ENCODE data around the gene MGARP. TPM values are rescaled to one million over a fixed set of nuclear protein-coding genes. Genes with fewer than 3 reads are reported as not detected.
"Not testable (repeated sequence)": the region's sequence is repeated elsewhere in the genome, so short reads cannot be mapped to it uniquely, and the experiment has no call there.

MGARP gene
- total RNA-seq, result under 1 TPM in 1 of 2 experiments, not detected in 1; 0.26 TPM

DNA sequence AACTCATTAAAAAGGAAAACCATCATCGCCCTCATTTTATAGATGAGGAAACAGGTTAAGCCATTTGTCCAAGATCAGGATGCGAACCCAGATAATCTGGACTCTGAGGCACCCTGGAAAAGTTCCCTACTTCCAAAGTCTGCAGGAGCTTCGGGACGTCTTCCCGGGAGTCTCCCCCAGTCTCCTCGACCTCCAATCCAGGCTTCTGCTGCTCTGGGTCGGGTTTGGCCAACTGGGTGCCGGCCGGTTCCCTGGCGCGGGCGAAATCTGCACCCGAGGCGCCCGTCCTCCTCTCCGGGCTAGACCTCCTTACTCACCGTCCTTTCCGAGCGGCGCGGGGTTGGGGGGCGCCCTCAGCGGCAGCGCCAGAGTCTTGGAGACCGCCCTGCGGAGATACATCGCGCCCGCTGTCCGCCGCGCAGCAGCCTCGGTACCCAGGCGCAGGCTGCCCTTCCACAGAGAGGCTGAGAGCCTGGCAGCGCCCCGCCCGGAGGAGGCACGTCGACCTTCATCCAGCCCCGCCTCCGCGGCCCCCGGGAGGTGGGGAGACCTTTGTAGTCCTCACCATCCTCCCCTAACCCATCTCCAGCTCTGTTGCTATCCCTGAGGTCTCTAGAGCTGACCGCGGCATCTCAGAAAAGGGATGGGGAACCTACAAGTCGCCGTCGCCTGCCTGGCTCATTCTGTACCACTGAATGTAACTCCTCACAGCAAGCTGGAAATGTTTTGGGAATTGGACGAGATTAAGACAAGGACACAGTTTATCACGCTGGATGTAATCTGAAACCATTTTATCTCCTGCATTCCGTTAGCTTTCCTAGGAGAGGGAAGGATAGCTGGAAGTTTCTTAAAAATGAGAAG, at the start of gene MGARP:
MGARP (minus strand) TSS at position 466 of the 861 bp plus-strand sequence; CDS start at position 399, 67 bp downstream.
- CTCF ChIA-PET, result interaction anchor here (1.0 to 1.2 kb wide), 2 partner anchors 14 to 52 kb away, joined by 3 to 4 read pairs; no protein-coding TSS in a partner anchor
- POLR2A ChIA-PET, result no interaction called here
- ATAC-seq, result peak; percentile 76
- Mint-ChIP-seq H3K27me3 (ENCODE audit: low read depth) (peaks cover 45% of the 10 kb centered on the region), H3K27ac (no peak within 1 kb of the TSS), H3K4me1 (ENCODE audit: low read depth) (peaks cover 22% of the 10 kb centered on the region), H3K36me3 (ENCODE audit: low read depth) (no peaks in the 10 kb centered on the region), H3K9me3 (ENCODE audit: insufficient read depth) (no peaks in the 10 kb centered on the region), H3K4me3 (peak within 1 kb of the TSS; percentile 70)
- DNase-seq, result no peak

DNA sequence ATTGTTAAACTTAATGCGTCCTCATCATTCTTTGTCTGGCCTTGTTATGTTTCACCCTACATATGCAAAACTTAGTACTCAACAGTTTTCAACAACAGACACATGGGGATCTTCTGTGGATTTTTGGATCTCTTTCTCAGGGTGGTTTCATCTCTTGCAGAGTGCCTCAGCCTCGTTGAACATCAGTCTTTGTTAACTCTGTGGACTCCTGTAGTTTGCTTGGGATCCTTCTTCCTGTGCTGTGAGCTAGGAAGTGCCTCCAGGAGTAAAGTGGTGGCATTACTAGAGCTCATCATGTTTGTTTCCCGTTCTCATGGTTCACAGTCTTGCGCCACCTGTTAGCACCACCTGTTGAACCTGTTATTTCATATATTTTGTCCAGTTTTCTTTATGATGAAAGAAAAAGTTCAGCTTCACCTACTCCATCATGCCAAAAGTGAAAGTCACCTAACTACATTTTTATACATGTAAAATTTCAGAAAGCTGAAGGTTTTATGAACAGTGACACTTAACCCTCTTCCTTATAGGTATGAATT, 49.7 kb upstream of the MGARP start:
- peak overlapping the region; percentile 27 for H3K27ac Mint-ChIP-seq
- peaks cover 18% of the 10 kb centered on the region for H3K4me1 Mint-ChIP-seq (ENCODE audit: low read depth)
- H3K36me3 Mint-ChIP-seq (ENCODE audit: low read depth), result peaks cover 40% of the 10 kb centered on the region
- CTCF ChIA-PET, result interaction anchor here (1.0 to 2.7 kb wide), 4 partner anchors 11 to 299 kb away, joined by 3 to 10 read pairs (median 4); no protein-coding TSS in a partner anchor
- no peak overlapping the region for H3K4me3 Mint-ChIP-seq
- POLR2A ChIA-PET, result interaction anchor here (1.6 to 1.7 kb wide), 2 partner anchors 10 to 28 kb away, joined by 6 to 11 read pairs; partner anchors contain the start of genes NAA15 and NDUFC1
- ATAC-seq (no peak), DNase-seq (no peak)
- H3K9me3 Mint-ChIP-seq (ENCODE audit: insufficient read depth), result no peaks in the 10 kb centered on the region
- H3K27me3 Mint-ChIP-seq (ENCODE audit: low read depth), result no peaks in the 10 kb centered on the region

DNA sequence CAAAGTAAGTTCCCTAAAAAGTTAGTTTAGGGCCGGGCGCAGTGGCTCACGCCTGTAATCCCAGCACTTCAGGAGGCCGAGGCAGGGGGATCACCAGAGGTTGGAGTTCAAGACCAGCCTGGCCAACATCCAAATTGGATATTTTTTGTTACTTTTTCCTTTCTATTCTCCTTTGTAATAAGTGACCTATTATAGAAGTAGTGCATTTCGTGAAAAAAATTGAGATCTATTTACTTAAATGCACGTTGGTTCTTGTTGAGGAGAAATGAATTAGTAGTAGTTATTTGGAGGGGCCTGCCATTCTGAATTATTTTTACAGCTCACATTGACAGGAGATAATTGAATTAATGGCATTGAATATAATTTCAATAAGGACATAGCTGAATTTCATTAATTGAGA, 44.6 kb upstream of the MGARP start:
- no peak for DNase-seq
- Mint-ChIP-seq H3K4me1 (ENCODE audit: low read depth) (peaks cover 26% of the 10 kb centered on the region), H3K27ac (no peak overlapping the region), H3K36me3 (ENCODE audit: low read depth) (peaks cover 46% of the 10 kb centered on the region), H3K27me3 (ENCODE audit: low read depth) (no peaks in the 10 kb centered on the region), H3K4me3 (no peak overlapping the region), H3K9me3 (ENCODE audit: insufficient read depth) (no peaks in the 10 kb centered on the region)
- POLR2A ChIA-PET, result no interaction called here
- ATAC-seq, result no peak
- CTCF ChIA-PET, result interaction anchor here (0.9 to 1.5 kb wide), 3 partner anchors 15 to 29 kb away, joined by 3 to 4 read pairs (median 3); no protein-coding TSS in a partner anchor

DNA sequence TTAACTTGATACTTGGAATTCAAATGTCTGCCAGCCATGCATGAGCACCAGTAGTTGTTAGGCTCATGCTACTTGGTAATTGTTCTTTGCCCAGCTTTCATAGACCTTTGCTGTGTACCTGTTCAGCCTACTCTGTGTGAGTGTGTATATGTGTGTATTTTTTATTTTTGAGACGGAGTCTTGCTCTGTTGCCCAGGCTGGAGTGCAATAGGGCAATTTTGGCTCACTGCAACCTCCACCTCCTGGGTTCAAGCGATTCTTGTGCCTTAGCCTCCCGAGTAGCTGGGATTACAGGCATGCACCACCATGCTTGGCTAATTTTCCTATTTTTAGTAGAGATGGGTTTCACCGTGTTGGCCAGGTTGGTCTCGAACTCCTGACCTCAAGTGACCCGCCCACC, 42.5 kb upstream of the MGARP start:
- CTCF ChIA-PET, result interaction anchor here (1.0 to 1.3 kb wide), 3 partner anchors 11 to 27 kb away, joined by 3 to 4 read pairs (median 3); no protein-coding TSS in a partner anchor
- H3K36me3 Mint-ChIP-seq (ENCODE audit: low read depth), result peaks cover 35% of the 10 kb centered on the region
- DNase-seq; H3K27ac Mint-ChIP-seq; H3K9me3 Mint-ChIP-seq (ENCODE audit: insufficient read depth); H3K27me3 Mint-ChIP-seq (ENCODE audit: low read depth); ATAC-seq; H3K4me3 Mint-ChIP-seq: not testable (repeated sequence)
- peaks cover 21% of the 10 kb centered on the region for H3K4me1 Mint-ChIP-seq (ENCODE audit: low read depth)
- POLR2A ChIA-PET, result interaction anchor here (2.6 kb wide), 1 partner anchor 21 kb away, joined by 14 read pairs; the partner anchor contains the start of genes NAA15 and NDUFC1

DNA sequence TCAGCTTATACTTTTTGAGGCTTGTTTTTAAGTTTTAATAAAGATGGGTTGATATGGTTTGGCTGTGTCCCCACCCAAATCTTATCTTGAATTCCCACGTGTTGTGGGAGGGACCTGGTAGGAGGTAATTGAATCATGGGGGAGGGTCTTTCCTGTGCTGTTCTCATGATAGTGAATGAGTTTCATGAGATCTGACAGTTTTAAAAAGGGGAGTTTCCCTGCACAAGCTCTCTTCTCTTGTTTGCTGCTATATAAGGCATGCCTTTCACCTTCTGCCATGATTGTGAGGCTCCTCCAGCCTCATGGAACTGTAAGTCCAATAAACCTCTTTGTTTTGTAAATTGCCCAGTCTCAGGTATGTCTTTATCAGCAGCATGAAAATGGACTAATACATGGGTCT, 42.0 kb upstream of the MGARP start:
- POLR2A ChIA-PET, result interaction anchor here (0.6 to 2.6 kb wide), 2 partner anchors 21 to 25 kb away, joined by 3 to 14 read pairs; partner anchors contain the start of genes NAA15 and NDUFC1
- Mint-ChIP-seq H3K36me3 (ENCODE audit: low read depth) (peaks cover 36% of the 10 kb centered on the region), H3K4me1 (ENCODE audit: low read depth) (peaks cover 22% of the 10 kb centered on the region)
- not testable (repeated sequence) for DNase-seq; ATAC-seq; H3K9me3 Mint-ChIP-seq (ENCODE audit: insufficient read depth); H3K27ac Mint-ChIP-seq; H3K4me3 Mint-ChIP-seq; H3K27me3 Mint-ChIP-seq (ENCODE audit: low read depth)
- CTCF ChIA-PET, result interaction anchor here (1.0 to 1.3 kb wide), 3 partner anchors 11 to 26 kb away, joined by 3 to 4 read pairs (median 3); no protein-coding TSS in a partner anchor

DNA sequence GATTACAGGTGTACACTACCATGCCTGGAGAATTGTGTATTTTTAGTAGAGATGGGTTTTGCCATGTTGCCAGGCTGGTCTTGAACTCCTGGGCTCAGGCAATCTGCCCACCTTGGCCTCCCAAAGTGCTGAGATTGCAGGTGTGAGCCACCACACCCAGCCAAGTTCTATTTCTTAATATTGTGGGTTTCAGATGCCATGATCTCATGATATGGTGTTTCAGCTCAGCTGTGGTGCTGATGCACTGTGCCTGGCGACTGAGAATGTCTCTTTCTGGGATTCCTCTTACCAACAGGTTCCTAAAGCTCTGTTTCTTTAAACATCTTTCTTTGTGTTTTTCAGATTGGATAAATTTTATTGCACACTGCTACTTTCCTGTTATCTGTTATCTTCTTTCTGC, 39.5 kb upstream of the MGARP start:
- no peaks in the 10 kb centered on the region for H3K9me3 Mint-ChIP-seq (ENCODE audit: insufficient read depth)
- POLR2A ChIA-PET, result no interaction called here
- H3K27ac Mint-ChIP-seq, result no peak overlapping the region
- CTCF ChIA-PET, result no interaction called here
- DNase-seq (no peak), ATAC-seq (no peak)
- peaks cover 45% of the 10 kb centered on the region for H3K4me1 Mint-ChIP-seq (ENCODE audit: low read depth)
- no peaks in the 10 kb centered on the region for H3K27me3 Mint-ChIP-seq (ENCODE audit: low read depth)
- H3K36me3 Mint-ChIP-seq (ENCODE audit: low read depth), result peaks cover 44% of the 10 kb centered on the region
- H3K4me3 Mint-ChIP-seq, result no peak overlapping the region

DNA sequence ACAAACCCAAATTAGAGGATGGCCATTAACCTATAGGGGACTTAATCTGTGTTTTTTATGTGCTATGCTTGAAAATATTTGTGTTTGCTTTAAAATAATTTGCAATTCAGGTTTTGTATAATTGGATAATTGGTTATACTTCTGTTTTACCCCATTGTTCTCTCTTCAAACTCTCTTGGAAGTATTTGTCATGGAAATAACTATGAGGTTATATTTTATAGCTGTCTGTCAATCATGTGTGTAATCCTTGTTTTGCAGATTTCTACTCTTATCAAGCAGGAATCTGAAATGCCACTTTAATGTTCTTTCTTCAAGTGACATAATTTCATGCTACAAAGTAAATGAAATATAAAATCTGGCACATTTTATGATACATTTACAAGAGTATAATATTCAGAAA, 37.6 kb upstream of the MGARP start:
- Mint-ChIP-seq H3K27ac (no peak overlapping the region), H3K27me3 (ENCODE audit: low read depth) (no peaks in the 10 kb centered on the region), H3K9me3 (ENCODE audit: insufficient read depth) (no peaks in the 10 kb centered on the region), H3K4me3 (no peak overlapping the region), H3K4me1 (ENCODE audit: low read depth) (peaks cover 58% of the 10 kb centered on the region), H3K36me3 (ENCODE audit: low read depth) (peaks cover 52% of the 10 kb centered on the region)
- DNase-seq (no peak), ATAC-seq (no peak)
- POLR2A ChIA-PET, result no interaction called here
- CTCF ChIA-PET, result no interaction called here

DNA sequence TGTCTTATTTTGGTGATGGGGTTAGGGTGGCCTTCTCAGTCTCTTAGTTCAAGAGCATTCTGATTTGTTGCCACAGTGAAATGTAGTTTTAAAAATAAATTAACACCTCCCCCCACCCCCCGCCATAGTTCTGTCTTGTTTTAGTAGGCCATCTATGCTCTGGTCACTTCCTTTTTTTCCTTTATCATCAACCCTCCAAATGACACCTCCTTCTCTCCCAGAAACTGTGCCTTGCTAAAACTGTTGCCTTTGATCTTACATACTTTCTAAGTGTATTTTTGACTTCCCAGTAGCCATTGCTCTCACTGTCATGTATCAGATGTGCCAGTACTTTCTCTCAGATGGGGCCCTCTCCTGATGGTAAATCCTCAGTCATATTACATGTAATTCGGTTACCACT, 36.7 kb upstream of the MGARP start:
- POLR2A ChIA-PET, result no interaction called here
- ATAC-seq (no peak), DNase-seq (no peak)
- Mint-ChIP-seq H3K4me1 (ENCODE audit: low read depth) (peaks cover 60% of the 10 kb centered on the region), H3K27me3 (ENCODE audit: low read depth) (no peaks in the 10 kb centered on the region), H3K9me3 (ENCODE audit: insufficient read depth) (no peaks in the 10 kb centered on the region), H3K36me3 (ENCODE audit: low read depth) (peaks cover 53% of the 10 kb centered on the region), H3K27ac (peak overlapping the region; percentile 53), H3K4me3 (no peak overlapping the region)
- CTCF ChIA-PET, result no interaction called here

DNA sequence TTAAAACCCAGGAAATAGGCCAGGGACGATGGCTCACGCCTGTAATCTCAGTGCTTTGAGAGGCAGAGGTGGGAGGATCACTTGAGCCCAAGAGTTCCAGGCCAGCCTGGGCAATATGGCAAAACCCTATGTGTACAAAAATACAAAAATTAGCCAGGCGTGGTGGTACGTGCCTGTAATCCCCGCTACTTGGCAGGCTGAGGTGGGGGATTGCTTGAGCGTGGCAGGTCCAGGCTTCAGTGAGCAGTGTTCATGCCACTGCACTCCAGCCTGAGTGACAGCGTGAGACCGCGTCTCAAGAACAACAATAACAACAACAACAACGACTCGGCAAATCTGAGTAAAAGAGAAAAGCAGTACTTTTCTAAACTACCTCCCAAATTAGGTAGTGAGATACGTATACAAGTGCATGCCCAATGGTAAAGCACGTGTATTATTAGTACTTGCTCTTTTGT, 35.2 kb upstream of the MGARP start:
- DNase-seq (no peak), ATAC-seq (no peak)
- CTCF ChIA-PET, result interaction anchor here (1.2 kb wide), 1 partner anchor 20 kb away, joined by 3 read pairs; no protein-coding TSS in a partner anchor
- H3K4me1 Mint-ChIP-seq (ENCODE audit: low read depth), result peaks cover 64% of the 10 kb centered on the region
- H3K36me3 Mint-ChIP-seq (ENCODE audit: low read depth), result peaks cover 46% of the 10 kb centered on the region
- H3K27me3 Mint-ChIP-seq (ENCODE audit: low read depth), result no peaks in the 10 kb centered on the region
- POLR2A ChIA-PET, result interaction anchor here (1.0 kb wide), 1 partner anchor 14 kb away, joined by 3 read pairs; the partner anchor contains the start of gene NAA15
- peak overlapping the region; percentile 57 for H3K27ac Mint-ChIP-seq
- H3K9me3 Mint-ChIP-seq (ENCODE audit: insufficient read depth), result no peaks in the 10 kb centered on the region
- no peak overlapping the region for H3K4me3 Mint-ChIP-seq

DNA sequence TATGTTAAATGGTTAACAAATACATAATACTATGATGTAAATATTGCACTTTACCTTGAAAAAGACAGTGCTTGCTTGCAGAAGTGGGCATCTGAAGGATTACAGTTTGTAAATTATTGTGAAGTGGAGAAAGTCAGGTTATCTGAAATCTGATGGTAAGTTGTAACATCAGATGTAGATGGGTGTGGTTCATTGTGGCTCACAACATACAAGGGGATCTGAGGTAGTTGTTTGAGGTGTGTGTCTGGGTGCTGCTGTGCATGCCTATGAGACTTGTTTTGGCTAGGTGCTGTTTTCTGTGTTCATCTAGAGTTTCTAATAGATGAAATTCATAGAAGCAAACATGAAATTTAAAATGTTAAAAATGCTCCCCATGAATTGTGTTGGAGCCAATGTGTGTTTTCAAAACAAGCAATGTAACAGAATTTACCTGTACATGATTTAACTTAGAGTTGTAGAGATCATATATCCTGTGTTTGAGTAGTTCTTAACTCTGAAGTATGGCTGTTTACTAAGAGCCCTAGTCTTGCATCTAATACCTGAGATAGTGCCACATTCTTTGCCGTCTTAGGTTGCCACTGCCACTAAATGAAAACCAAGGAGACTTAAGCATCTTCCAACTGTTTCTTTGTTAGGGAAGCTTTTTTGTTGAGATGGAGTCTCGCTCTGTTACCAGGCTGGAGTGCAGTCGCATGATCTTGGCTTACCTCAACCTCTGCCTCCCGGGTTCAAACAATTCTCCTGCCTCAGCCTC, 34.2 kb upstream of the MGARP start:
- ChIA-PET POLR2A (interaction anchor here (0.6 to 3.5 kb wide), 3 partner anchors 12 to 13 kb away, joined by 3 to 24 read pairs (median 3); partner anchors contain the start of genes NAA15 and NDUFC1), CTCF (interaction anchor here (0.8 kb wide), 1 partner anchor 19 kb away, joined by 3 read pairs; no protein-coding TSS in a partner anchor)
- peak; percentile 67 for ATAC-seq
- peak overlapping the region; percentile 60 for H3K27ac Mint-ChIP-seq
- H3K36me3 Mint-ChIP-seq (ENCODE audit: low read depth), result peaks cover 44% of the 10 kb centered on the region
- H3K4me3 Mint-ChIP-seq, result no peak overlapping the region
- no peaks in the 10 kb centered on the region for H3K9me3 Mint-ChIP-seq (ENCODE audit: insufficient read depth)
- peaks cover 62% of the 10 kb centered on the region for H3K4me1 Mint-ChIP-seq (ENCODE audit: low read depth)
- H3K27me3 Mint-ChIP-seq (ENCODE audit: low read depth), result no peaks in the 10 kb centered on the region
- DNase-seq, result no peak

DNA sequence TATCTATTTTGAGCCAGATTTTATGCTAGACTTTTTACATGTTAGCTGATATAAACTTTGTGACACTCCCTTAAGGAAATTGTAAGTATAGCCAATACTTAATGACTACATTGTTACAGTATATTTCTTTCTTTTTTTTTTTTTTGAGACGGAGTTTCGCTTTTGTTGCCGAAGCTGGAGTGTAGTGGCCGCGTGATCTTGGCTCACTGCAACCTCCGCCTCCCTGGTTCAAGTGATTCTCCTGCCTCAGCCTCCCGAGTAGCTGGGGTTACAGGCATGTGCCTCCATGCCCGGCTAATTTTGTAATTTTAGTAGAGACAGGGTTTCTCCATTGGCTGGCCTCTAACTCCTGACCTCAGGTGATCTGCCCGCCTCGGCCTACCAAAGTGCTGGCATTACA, 33.4 kb upstream of the MGARP start:
- H3K4me3 Mint-ChIP-seq; DNase-seq; H3K9me3 Mint-ChIP-seq (ENCODE audit: insufficient read depth); ATAC-seq; H3K27me3 Mint-ChIP-seq (ENCODE audit: low read depth); H3K27ac Mint-ChIP-seq: not testable (repeated sequence)
- CTCF ChIA-PET, result interaction anchor here (0.8 to 2.8 kb wide), 2 partner anchors 11 to 18 kb away, joined by 3 to 16 read pairs; partner anchors contain the start of genes NAA15 and NDUFC1
- POLR2A ChIA-PET, result interaction anchor here (3.5 kb wide), 1 partner anchor 12 kb away, joined by 24 read pairs; the partner anchor contains the start of genes NAA15 and NDUFC1
- Mint-ChIP-seq H3K4me1 (ENCODE audit: low read depth) (peaks cover 62% of the 10 kb centered on the region), H3K36me3 (ENCODE audit: low read depth) (peaks cover 45% of the 10 kb centered on the region)

All from activated CD8-positive, alpha-beta T cell treated with anti-CD3 and anti-CD28 coated beads, Interleukin-2, amount 10 ng/mL, durations not matched to agents 7 days and 5 days (primary cell).